ENCODE measurements around the gene MCTP2. TPM values are rescaled to one million over a fixed set of nuclear protein-coding genes. Genes with fewer than 3 reads are reported as not detected.

The MCTP2 gene
- total and polyA plus RNA-seq, 9 of the 15 experiments (the other 6 are each of a cell fraction or from before 2014, with no cell fraction given): 0.07 TPM; not detected in 8

DNA sequence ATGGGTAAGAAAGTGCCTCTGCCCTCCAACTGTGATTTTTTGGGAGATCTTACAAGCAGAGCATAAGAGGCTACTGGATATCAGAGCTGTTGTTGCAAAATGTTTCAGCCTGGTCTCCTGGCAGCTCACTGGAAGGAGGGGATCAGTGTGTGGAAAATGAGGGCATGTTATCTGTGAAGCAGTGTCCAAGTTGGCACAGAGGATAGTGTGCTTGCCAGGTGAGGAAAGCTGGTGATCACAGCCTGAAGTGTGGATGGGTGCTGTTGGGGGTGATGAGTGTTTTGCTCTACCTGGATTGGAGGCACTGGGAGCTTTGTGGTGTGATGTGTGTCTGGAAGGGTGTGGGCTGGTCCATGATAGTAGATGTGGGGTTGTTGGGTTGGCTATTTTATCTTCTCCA is 69.3 kb downstream of the MCTP2 start:
- CTCF ChIA-PET (ENCODE audit: low intra/inter-chr PET ratio): no interaction called here
- ATAC-seq (no peak), DNase-seq (ENCODE audit: extremely low read depth in 1 of 4, low spot score in 3 of 4) (no peak), FAIRE-seq (no peak)
- Histone ChIP-seq H3K9me3 (replicated peaks; ENCODE audit: control insufficient read depth, insufficient read depth, low read depth, low read length) (no peaks in the 10 kb centered on the region), H3K4me1 (replicated peaks in 1 of 2; ENCODE audit: control insufficient read depth in 2 of 2, insufficient read depth in 2 of 2, low read length in 2 of 2) (no peaks in the 10 kb centered on the region), H2AFZ (ENCODE audit: low read depth, low read length) (no peak overlapping the region), H3K4me2 (ENCODE audit: insufficient read depth, low read length) (no peak overlapping the region), H4K20me1 (replicated peaks; ENCODE audit: control insufficient read depth, insufficient read depth, low read length) (no peaks in the 10 kb centered on the region), H3K27ac (ENCODE audit: extremely low read depth, low read depth, low read length) (no peak overlapping the region), H3K79me2 (ENCODE audit: control insufficient read depth, insufficient read depth, low read length) (no peaks in the 10 kb centered on the region), H3K27me3 (ENCODE audit: control insufficient read depth in 2 of 2, insufficient read depth in 2 of 2, low read length in 2 of 2) (no peaks in the 10 kb centered on the region), H3K36me3 (ENCODE audit: control insufficient read depth, insufficient read depth, low read length) (no peaks in the 10 kb centered on the region), H3K9me1 (ENCODE audit: control insufficient read depth, insufficient read depth, low read length) (no peaks in the 10 kb centered on the region), H3K4me3 (no peak overlapping the region), H3K9ac (ENCODE audit: insufficient read depth in 1 of 2, low read depth in 2 of 2, low read length in 2 of 2) (no peak overlapping the region)
- BruUV-seq (replicated peaks): no TSS peak
- POLR2A ChIA-PET: no interaction called here
- in situ Hi-C loops (cut with MboI) (loop anchor here (25.0 kb wide), 1 partner anchor 1263 kb away; no protein-coding TSS in a partner anchor), intact Hi-C loops (cut with micrococcal nuclease) (no loop called here)
- TF ChIP-seq PRPF4 (IDR thresholded peaks at IDR 0.05; ENCODE audit: insufficient read depth, low read depth, low read length, poor library complexity, severe bottlenecking) (no peak), MYC (IDR thresholded peaks at IDR 0.05; ENCODE audit: low read depth, low read length) (no peak), MYC (CRISPR knock-in tag; IDR thresholded peaks at IDR 0.05; ENCODE audit: borderline replicate concordance, low read depth) (no peak), ESRRB (CRISPR knock-in tag; IDR thresholded peaks at IDR 0.05; ENCODE audit: borderline replicate concordance) (no peak), SAFB (IDR thresholded peaks at IDR 0.05; ENCODE audit: borderline replicate concordance, low read depth, low read length) (no peak), RFX1 (IDR thresholded peaks at IDR 0.05) (no peak), HNRNPLL (IDR thresholded peaks at IDR 0.05; ENCODE audit: low read depth, low read length, poor library complexity, severe bottlenecking) (no peak), ETS1 (conservative IDR thresholded peaks at IDR 0.05; ENCODE audit: control insufficient read depth, low read depth, low read length) (no peak), ZNF133 (CRISPR knock-in tag; IDR thresholded peaks at IDR 0.05) (no peak), LARP7 (IDR thresholded peaks at IDR 0.05) (no peak), ETS2 (tag; IDR thresholded peaks at IDR 0.05; ENCODE audit: borderline replicate concordance, poor library complexity, severe bottlenecking) (no peak), HINFP (tag; conservative IDR thresholded peaks at IDR 0.05; ENCODE audit: low read depth) (no peak), GATAD2B (IDR thresholded peaks at IDR 0.05; ENCODE audit: borderline replicate concordance) (no peak)
- TF ChIP-seq, protein P1, sequence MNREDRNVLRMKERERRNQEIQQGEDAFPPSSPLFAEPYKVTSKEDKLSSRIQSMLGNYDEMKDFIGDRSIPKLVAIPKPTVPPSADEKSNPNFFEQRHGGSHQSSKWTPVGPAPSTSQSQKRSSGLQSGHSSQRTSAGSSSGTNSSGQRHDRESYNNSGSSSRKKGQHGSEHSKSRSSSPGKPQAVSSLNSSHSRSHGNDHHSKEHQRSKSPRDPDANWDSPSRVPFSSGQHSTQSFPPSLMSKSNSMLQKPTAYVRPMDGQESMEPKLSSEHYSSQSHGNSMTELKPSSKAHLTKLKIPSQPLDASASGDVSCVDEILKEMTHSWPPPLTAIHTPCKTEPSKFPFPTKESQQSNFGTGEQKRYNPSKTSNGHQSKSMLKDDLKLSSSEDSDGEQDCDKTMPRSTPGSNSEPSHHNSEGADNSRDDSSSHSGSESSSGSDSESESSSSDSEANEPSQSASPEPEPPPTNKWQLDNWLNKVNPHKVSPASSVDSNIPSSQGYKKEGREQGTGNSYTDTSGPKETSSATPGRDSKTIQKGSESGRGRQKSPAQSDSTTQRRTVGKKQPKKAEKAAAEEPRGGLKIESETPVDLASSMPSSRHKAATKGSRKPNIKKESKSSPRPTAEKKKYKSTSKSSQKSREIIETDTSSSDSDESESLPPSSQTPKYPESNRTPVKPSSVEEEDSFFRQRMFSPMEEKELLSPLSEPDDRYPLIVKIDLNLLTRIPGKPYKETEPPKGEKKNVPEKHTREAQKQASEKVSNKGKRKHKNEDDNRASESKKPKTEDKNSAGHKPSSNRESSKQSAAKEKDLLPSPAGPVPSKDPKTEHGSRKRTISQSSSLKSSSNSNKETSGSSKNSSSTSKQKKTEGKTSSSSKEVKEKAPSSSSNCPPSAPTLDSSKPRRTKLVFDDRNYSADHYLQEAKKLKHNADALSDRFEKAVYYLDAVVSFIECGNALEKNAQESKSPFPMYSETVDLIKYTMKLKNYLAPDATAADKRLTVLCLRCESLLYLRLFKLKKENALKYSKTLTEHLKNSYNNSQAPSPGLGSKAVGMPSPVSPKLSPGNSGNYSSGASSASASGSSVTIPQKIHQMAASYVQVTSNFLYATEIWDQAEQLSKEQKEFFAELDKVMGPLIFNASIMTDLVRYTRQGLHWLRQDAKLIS (CRISPR knock-in tag; IDR thresholded peaks at IDR 0.05): no peak
- TF ChIP-seq, protein P2, sequence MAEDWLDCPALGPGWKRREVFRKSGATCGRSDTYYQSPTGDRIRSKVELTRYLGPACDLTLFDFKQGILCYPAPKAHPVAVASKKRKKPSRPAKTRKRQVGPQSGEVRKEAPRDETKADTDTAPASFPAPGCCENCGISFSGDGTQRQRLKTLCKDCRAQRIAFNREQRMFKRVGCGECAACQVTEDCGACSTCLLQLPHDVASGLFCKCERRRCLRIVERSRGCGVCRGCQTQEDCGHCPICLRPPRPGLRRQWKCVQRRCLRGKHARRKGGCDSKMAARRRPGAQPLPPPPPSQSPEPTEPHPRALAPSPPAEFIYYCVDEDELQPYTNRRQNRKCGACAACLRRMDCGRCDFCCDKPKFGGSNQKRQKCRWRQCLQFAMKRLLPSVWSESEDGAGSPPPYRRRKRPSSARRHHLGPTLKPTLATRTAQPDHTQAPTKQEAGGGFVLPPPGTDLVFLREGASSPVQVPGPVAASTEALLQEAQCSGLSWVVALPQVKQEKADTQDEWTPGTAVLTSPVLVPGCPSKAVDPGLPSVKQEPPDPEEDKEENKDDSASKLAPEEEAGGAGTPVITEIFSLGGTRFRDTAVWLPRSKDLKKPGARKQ (CRISPR knock-in tag; IDR thresholded peaks at IDR 0.05): no peak

All from K562 (cell line).